Lower leg skin (tissue), 3 donors: ENCODE data around the gene EOGT.

Experiments
- POLR2A ChIP-seq, 2 donors: fragments of 450-650 bp; IDR thresholded peaks; one replicate each; pipeline ENCODE4 v1.6.1; 2016 to 2017; ENCODE audit warnings: antibody characterized with exemption in 2 of 2, mild to moderate bottlenecking in 1 of 2, moderate library complexity in 1 of 2
- TF ChIP-seq, protein P1 (sequence below), 3 donors: fragments of 450-650 bp; IDR thresholded peaks; one replicate each; pipeline ENCODE4 v1.5.1; 2016; ENCODE audit warnings: antibody characterized with exemption in 3 of 3, mild to moderate bottlenecking in 3 of 3, moderate library complexity in 2 of 3

- no peak for TF ChIP-seq POLR2A (IDR thresholded peaks at IDR 0.05)
- TF ChIP-seq, protein P1, sequence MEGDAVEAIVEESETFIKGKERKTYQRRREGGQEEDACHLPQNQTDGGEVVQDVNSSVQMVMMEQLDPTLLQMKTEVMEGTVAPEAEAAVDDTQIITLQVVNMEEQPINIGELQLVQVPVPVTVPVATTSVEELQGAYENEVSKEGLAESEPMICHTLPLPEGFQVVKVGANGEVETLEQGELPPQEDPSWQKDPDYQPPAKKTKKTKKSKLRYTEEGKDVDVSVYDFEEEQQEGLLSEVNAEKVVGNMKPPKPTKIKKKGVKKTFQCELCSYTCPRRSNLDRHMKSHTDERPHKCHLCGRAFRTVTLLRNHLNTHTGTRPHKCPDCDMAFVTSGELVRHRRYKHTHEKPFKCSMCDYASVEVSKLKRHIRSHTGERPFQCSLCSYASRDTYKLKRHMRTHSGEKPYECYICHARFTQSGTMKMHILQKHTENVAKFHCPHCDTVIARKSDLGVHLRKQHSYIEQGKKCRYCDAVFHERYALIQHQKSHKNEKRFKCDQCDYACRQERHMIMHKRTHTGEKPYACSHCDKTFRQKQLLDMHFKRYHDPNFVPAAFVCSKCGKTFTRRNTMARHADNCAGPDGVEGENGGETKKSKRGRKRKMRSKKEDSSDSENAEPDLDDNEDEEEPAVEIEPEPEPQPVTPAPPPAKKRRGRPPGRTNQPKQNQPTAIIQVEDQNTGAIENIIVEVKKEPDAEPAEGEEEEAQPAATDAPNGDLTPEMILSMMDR (IDR thresholded peaks at IDR 0.05): no peak
These were observed 2.3 kb downstream of the EOGT start for GRCh38 chr3:69011096-69011730.
